DMS114 treated with DMSO at 0.1 percent for 48 hours (cell line): ENCODE data around the gene SMARCE1.

Experiments
- DNase-seq: peaks from one replicate; lab custom pipeline; 2025; ENCODE audit not compliant: unreplicated experiment; lab: John Stamatoyannopoulos, UW

The SMARCE1 gene

GRCh38 chr17:40613467-40614154, 34.0 kb downstream of the SMARCE1 start:
- no peak for DNase-seq

DNA sequence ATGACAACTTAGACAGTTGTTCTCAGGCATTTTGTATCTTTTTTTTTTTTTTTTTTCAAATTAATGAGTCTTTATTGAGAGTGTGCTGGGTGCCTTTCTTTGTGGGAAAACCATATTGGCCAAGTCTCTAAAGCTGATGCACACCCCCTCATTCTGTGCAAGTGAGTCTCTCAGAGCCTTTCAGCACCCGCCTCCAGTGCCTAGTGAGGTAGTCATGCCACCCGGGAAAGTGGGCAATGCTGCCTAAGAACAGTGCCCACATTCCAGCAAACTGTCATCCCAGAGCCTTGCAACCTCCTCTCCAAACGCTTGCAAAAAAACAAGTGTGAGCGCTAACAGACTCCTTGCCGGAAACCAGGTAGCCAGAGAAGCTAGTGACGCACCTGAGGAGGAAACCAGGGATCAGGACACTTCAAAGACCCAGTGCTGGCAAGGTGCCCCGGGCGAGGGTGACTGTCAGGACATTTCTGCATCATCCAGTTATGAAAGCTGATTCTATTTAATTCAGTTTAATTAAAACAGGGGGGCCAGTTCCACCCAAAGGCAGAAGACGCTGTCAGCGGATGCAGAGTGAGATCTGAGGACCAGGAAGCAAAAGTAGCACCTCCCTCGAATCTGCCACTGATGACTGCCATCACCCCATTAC, 34.9 kb downstream of the SMARCE1 start:
- DNase-seq, result no peak

DNA sequence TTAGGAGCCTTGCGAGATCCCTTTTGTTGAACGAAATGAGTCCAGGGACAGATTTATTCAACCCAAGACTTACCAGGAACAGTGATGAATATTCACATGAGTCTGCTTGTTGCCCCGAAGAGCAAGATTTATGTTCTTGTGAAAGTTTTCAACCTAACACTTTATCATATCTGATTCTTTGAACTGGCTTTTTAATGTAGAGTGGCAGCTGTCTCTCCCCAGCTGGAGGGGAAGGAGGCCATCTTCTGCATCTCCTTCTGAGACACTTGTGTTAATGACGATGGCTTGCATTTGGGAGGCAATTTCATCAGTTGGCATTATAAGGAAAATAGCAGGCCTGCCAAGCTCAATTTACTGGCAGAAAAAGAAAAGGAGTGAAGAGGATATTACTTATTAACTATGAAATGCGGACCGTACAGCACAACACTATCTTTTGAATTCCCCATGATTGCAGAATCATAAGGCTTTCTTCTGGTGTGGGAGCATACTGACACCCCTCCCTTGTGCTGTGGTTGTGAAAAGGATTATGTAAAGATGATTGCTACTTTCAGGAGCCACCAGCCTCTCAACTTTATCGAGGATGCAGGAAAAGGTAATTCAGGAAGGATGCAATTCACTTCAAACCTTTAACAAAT, 35.7 kb downstream of the SMARCE1 start:
- DNase-seq, result no peak

- DNase-seq, result no peak
These were observed 37.3 kb downstream of the SMARCE1 start for GRCh38 chr17:40610359-40610758.

- no peak for DNase-seq
These were observed 39.5 kb downstream of the SMARCE1 start for GRCh38 chr17:40608061-40608581.

GRCh38 chr17:40607641-40608040, 40.0 kb downstream of the SMARCE1 start:
- no peak for DNase-seq

GRCh38 chr17:40606548-40607353, 40.9 kb downstream of the SMARCE1 start:
- no peak for DNase-seq

DNA sequence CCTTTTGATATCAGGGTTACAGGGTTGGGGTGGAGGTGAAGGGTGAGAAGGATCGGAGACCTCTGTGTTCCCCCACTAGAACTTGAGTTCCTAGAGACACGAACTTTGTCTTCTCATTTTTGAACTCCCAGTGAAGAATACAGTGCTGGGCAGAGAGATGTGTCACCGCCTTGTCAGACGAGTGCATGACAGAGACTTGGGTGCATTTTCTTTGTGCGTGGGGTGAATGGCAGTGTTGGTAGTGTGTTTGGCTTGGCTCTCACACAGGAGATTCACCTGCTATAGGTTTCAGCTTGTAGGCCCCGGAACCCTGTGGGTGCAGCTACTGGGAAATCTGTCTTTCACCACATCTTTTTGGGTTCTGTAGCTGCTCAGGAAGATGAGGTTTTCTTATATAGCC, 42.3 kb downstream of the SMARCE1 start:
- no peak for DNase-seq

- DNase-seq, result no peak
These were observed 43.1 kb downstream of the SMARCE1 start for GRCh38 chr17:40604327-40605080.

GRCh38 chr17:40602445-40603443, 44.9 kb downstream of the SMARCE1 start:
- DNase-seq, result no peak

DNA sequence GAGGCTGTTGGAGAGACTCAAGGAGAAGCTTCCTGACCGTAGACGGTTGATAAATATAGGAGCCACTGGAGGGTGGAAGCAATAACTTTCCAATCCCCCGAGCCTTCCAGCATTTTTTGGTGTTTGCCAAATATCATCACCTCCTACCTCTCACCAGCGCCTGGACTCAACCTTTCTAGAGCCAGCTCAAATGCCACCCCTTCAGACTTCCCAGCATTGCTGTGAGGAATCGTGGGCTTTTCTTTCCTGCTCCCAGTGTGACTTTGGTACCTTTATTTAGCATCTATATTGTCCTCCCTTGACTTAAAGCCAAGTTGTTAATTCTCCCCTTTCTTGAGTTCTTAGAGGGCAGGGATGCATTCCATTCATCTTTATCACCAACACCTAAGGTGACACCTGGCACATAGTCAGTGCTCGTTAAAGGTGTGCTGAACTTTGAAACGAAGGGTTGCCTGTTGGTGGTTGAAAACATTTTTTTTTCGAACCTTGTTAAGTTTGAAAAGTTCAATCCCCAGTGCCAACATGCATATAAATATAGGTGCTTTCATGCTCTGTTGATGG, 47.1 kb downstream of the SMARCE1 start:
- DNase-seq, result no peak

DNA sequence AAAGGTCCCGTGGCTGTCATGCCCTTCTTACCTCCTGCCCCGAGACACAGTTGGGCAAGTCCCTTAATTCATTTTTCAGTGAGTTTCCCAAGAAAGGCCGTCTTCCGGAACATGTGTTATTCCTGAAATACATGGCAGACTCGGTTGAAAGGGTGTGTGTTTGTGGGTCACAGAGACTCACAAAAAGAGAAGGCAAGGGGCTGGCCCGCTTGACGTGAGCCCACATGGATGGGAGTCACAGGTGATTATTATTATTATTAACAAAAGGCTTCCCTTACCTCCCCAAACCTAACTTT, 48.2 kb downstream of the SMARCE1 start:
- no peak for DNase-seq

GRCh38 chr17:40598619-40599467, 48.8 kb downstream of the SMARCE1 start:
- no peak for DNase-seq

- no peak for DNase-seq
These were observed 49.4 kb downstream of the SMARCE1 start for GRCh38 chr17:40598301-40598618.

DNA sequence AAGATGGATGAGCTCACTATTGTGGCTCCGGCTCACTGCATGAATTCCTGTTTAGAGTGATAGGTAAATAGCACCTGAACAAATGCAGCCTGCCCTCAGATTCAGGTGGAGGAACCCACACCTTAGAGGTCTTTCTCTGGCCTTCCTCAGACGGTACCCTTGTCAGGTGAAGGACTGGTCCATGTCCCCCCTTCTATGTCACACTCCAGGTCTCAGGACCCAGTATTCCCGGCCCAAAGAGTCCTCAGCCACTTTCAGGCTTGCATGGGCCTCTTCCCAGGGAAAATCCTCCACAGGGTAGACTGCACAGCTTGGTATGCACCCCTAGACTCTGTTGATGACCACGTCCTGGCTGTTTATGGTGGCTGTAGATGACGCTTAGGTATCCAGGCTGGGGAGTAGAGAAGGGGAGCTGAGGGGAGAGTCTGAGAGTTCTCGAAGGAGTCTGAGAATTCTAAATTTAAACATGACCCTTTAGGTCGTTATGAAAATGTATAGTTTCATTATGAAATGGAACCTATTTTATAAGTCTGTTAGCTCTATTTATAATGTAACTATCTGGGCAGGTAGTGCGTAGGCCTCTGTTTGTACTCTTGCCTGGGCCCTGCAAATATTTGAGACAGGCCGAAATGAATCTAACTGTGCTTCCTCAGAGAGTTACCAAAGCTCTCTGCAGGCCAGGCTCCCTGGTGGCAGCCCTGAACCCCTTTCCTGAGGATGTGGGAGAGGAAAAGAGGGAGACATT, 49.9 kb downstream of the SMARCE1 start:
- DNase-seq, result no peak

DNA sequence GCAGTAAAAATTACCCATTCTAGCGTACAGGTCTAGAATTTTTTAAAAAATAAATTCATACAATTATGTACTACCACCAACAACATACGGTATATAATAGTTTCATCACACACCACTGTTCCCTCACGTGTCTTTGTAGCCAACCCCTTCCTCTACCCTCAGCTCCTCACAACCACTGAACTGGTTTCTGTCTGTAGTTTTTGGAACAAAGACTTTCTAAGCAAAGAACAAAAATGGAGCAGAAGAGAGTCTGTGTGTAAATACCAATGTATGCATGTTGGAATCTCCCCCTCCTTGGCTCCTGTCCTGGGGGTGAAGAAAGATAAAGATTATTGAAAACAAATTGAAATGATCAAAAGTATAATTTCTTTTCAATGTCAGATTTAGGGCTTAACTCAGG, 50.5 kb downstream of the SMARCE1 start:
- no peak for DNase-seq

DNA sequence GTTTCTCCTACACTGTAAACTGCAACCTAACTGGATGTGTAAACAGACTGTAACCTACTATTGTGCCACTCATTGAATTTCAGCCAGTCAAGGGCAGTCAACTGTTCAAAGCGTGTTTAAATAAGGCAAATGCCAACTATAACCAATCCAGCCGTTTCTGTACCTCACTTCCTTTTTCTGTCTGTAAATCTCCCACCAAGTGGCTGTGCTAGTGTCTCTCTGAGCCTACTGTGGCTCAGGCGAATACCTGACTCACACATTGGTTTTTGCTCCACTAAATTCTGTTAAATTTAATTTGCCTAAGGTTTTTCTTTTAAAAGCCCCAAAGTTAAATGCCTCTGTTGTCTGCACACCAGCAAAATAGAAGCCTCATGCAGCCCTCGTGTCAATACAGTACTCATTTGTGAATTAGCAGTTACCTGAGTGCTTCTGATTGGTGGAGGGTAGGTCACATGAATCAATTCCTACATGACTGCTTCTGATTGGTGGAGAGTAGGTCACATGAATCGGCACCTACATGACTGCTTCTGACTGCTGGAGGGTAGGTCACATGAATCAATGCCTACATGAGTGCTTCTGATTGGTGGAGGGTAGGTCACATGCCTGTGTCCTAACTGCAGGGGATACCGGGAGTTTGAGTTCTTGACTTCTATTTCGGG, 51.2 kb downstream of the SMARCE1 start:
- DNase-seq, result no peak
